GM12864 (cell line): ENCODE data around the gene NCS1.

ENCODE experiments used
- DNase-seq: peaks from one replicate; pipeline ENCODE4 v3.0.0-alpha.2; 2011; ENCODE audit warnings: low read depth
- H3K4me3 ChIP-seq: 2 replicates; pipeline ENCODE4 v1.5.1; 2011; ENCODE audit warnings: mild to moderate bottlenecking, low read depth, low read length, control low read depth
- TF ChIP-seq, protein P1 (sequence below): IDR thresholded peaks from 2 replicates; pipeline ENCODE4 v1.5.1; 2011; ENCODE audit warnings: low read depth, mild to moderate bottlenecking, moderate library complexity, low read length, control low read depth, inconsistent platforms; ENCODE audit errors: missing control alignments

NCS1 gene

DNA sequence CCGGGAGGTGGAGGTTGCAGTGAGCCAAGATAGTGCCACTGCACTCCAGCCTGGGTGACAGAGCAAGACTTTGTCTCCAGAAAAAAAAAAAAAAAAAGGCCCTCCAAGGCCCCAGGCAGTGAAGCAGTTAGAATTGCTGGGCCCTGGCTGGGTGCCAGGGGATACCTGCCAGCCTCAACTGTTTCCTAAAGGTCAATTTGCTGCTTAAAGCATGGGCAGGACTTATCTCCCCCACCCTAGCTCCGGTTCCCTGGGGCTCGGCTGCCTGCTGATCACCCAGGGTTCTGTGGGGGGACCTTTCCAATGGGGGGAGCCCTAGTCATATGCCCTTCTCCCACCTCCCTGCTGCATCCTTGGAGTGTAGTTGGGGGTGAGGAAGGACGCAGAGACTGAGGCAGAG lies 25.7 kb downstream of the NCS1 start:
- TF ChIP-seq, protein P1, sequence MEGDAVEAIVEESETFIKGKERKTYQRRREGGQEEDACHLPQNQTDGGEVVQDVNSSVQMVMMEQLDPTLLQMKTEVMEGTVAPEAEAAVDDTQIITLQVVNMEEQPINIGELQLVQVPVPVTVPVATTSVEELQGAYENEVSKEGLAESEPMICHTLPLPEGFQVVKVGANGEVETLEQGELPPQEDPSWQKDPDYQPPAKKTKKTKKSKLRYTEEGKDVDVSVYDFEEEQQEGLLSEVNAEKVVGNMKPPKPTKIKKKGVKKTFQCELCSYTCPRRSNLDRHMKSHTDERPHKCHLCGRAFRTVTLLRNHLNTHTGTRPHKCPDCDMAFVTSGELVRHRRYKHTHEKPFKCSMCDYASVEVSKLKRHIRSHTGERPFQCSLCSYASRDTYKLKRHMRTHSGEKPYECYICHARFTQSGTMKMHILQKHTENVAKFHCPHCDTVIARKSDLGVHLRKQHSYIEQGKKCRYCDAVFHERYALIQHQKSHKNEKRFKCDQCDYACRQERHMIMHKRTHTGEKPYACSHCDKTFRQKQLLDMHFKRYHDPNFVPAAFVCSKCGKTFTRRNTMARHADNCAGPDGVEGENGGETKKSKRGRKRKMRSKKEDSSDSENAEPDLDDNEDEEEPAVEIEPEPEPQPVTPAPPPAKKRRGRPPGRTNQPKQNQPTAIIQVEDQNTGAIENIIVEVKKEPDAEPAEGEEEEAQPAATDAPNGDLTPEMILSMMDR, result no peak
- no peak overlapping the region for H3K4me3 ChIP-seq
- DNase-seq, result no peak

DNA sequence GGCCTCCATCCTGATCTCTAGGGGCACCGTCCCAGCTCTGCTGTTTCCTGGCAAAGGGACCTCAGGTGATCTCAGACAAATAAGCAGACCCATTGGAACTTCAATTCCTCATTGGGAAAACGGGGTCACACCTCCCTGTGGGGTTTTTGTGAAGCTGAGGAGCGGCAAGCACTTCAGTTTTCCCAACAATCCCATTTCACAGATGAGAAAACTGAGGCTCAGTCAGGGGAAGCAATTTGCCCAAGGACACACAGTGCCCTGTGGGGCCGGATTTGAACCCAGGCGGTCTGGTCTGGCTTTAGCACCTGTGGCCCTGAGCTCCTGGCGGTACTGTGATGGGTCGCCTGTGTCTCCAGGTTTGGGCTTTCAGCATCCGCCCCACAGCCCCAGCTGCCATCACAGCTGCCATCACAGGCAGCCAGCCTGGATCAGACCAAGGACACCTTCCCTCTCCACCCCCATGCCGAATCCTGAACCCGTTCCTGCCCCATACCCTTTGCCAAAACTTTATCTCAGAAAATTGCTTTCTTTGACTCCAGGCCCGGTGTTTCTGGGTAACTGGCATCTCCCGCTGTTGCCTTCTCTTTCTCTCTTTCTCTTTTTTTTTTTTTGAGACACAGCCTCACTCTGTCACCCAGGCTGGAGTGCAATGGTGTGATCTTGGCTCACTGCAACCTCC lies 26.4 kb downstream of the NCS1 start:
- no peak overlapping the region for H3K4me3 ChIP-seq
- TF ChIP-seq, protein P1, result no peak
- no peak for DNase-seq

DNA sequence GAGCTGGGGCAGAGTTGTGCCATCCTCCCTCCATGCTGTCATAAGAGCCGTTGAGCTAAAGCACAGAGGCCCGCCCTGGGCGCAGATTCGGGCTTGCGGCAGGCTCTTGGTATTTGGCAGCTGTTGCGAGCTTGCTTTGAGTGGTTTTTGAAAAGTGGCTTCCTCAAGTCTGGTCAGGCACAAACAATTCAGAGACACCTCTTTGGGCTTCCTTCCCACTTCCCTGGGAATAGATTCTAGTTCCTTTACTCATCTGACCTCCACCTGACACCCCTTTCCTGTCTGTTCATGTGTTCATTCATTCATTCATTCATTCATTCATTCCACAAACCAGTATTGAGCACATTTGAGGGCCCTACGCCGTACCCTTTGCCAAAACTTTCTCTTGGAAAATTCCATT lies 27.4 kb downstream of the NCS1 start:
- TF ChIP-seq, protein P1, result no peak
- no peak for DNase-seq
- H3K4me3 ChIP-seq, result no peak overlapping the region

DNA sequence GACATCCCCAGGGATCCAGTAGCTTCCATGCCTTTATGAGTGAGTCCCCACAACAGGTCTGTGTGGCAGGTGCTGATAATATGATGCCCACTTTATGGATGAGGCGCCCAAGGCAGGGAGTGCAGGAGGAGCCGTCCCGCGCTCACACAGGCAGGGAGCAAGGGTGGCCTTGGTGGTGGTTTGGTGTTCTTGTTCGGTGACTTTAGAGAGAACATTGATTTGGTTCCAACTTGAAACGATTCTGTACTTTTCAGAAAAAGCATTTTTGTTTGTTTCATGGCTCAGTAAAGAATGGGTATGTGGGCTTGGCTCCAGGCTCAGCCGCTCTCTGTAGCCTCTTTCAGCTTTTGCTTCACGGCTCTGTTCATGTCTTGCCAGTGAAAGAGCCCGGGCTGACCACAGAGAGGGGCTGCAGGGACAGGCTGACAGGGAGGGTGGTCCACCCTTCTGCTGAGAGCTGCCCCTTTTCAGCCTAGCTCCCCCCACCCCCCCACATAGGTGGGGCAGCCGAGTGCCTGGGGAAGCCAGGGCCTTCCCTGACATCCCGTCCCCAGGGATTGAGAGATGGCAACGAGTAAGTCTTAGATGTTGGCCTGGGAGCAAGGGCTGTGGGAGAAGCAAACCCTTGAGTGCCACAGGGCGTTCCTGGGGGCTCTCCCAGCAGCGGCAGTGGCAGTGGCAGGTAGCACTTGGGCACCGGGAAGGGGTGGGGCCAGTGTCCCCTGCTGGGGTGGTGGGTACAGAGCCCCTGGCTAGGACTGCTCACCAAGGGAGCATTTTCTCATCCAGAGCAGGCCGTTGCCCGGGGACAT lies 28.0 kb downstream of the NCS1 start:
- TF ChIP-seq, protein P1, result no peak
- DNase-seq, result no peak
- no peak overlapping the region for H3K4me3 ChIP-seq

DNA sequence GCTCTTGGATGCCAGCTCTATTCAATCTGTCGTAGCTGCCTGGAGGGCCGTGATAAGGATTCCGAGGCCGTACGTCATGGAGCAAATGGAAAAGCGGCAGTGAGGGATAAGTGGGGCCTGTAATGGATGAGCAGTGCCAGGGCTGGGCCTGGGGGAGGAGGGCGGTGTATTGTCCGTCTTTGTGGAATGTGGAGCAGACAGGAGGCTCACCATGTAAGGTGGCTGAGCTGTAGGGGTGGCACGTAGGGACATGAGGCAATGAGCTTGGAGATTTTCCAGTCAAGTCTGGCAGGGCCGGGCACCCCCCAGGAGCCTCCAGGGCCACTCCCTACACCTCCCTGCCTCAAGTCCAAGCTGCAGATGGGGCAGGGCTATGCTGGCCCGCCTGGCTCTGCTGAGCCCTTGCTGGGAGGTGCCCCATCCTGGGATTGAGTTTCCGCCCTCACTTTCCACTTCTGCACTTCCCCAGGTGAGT lies 29.2 kb downstream of the NCS1 start:
- TF ChIP-seq, protein P1, result no peak
- no peak overlapping the region for H3K4me3 ChIP-seq
- DNase-seq, result no peak

DNA sequence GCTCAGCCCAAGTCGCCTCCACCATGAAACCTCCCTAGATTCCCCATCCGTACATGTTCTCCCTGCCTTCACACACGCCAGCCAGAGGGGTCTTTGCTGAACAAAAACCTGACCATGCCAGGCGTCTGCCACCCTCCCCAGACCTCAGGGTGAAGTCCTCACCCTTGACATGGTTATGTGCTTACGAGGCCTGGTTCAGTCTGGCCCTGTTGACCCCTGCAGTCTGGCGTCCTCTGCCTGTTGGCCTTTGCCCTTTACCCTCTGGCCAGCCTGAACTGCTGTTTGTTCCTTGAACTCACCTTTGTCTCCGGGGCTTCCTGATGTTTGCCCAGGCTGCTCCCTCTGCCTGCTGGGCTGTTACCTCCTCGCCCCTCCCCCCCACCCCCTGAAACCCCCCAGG lies 29.8 kb downstream of the NCS1 start:
- no peak overlapping the region for H3K4me3 ChIP-seq
- TF ChIP-seq, protein P1, result no peak
- DNase-seq, result no peak
